ENCODE results near the gene CLDN24. TPM values are rescaled to one million over a fixed set of nuclear protein-coding genes. Genes with fewer than 3 reads are reported as not detected.
"Not testable (repeated sequence)": the region's sequence is repeated elsewhere in the genome, so short reads cannot be mapped to it uniquely, and the experiment has no call there.

Gene CLDN24
- total RNA-seq, 3 donors from 2014 or later = not detected

- DNase-seq (ENCODE audit: low spot score in 2 of 2) = no peak
- Histone ChIP-seq H3K27ac (no peak overlapping the region), H3K36me3 (no peaks in the 10 kb centered on the region), H3K9me3 (no peaks in the 10 kb centered on the region), H3K4me1 (no peaks in the 10 kb centered on the region), H3K27me3 (no peaks in the 10 kb centered on the region), H3K4me3 (no peak overlapping the region)
- intact Hi-C loops (cut with DNase I; ENCODE audit: low total_unique reads) = no loop called here
- no peak for TF ChIP-seq POLR2AphosphoS5 (IDR thresholded peaks at IDR 0.05)
- TF ChIP-seq POLR2A (IDR thresholded peaks at IDR 0.05) = no peak
- no peak for TF ChIP-seq CTCF (IDR thresholded peaks at IDR 0.05)
Measured at GRCh38 chr4:183326853-183327252, 4.6 kb upstream of the CLDN24 start.

- H3K27ac ChIP-seq; H3K4me1 ChIP-seq; DNase-seq (ENCODE audit: low spot score in 2 of 2); H3K4me3 ChIP-seq; H3K27me3 ChIP-seq; intact Hi-C loops (cut with DNase I; ENCODE audit: low total_unique reads); H3K9me3 ChIP-seq; H3K36me3 ChIP-seq: not testable (repeated sequence)
Measured at GRCh38 chr4:183326387-183326786, 4.2 kb upstream of the CLDN24 start.

- Histone ChIP-seq H3K4me1 (no peaks in the 10 kb centered on the region), H3K9me3 (no peaks in the 10 kb centered on the region), H3K27me3 (no peaks in the 10 kb centered on the region), H3K36me3 (no peaks in the 10 kb centered on the region), H3K4me3 (no peak overlapping the region), H3K27ac (no peak overlapping the region)
- intact Hi-C loops (cut with DNase I; ENCODE audit: low total_unique reads) = no loop called here
- no peak for DNase-seq (ENCODE audit: low spot score in 2 of 2)
- TF ChIP-seq POLR2A (IDR thresholded peaks at IDR 0.05) = no peak
Measured at GRCh38 chr4:183324619-183325018, 2.4 kb upstream of the CLDN24 start.

GRCh38 chr4:183324056-183324455, 1.8 kb upstream of the CLDN24 start:
- intact Hi-C loops (cut with DNase I; ENCODE audit: low total_unique reads); DNase-seq (ENCODE audit: low spot score in 2 of 2); H3K27ac ChIP-seq; H3K36me3 ChIP-seq; H3K4me3 ChIP-seq; H3K4me1 ChIP-seq; H3K27me3 ChIP-seq; H3K9me3 ChIP-seq: not testable (repeated sequence)

GRCh38 chr4:183323295-183323694, 1.1 kb upstream of the CLDN24 start:
- no peak for TF ChIP-seq POLR2AphosphoS5 (IDR thresholded peaks at IDR 0.05)
- H3K9me3 ChIP-seq = no peaks in the 10 kb centered on the region
- no peaks in the 10 kb centered on the region for H3K27me3 ChIP-seq
- H3K36me3 ChIP-seq = no peaks in the 10 kb centered on the region
- no peak overlapping the region for H3K4me3 ChIP-seq
- DNase-seq (ENCODE audit: low spot score in 2 of 2) = no peak
- H3K27ac ChIP-seq = peak overlapping the region in 1 of 2 donors; percentile 48
- H3K4me1 ChIP-seq = no peaks in the 10 kb centered on the region
- intact Hi-C loops (cut with DNase I; ENCODE audit: low total_unique reads) = no loop called here

- Histone ChIP-seq H3K27me3 (no peaks in the 10 kb centered on the region), H3K27ac (no peak overlapping the region), H3K36me3 (no peaks in the 10 kb centered on the region), H3K4me1 (no peaks in the 10 kb centered on the region), H3K9me3 (no peaks in the 10 kb centered on the region), H3K4me3 (no peak overlapping the region)
- TF ChIP-seq CTCF (IDR thresholded peaks at IDR 0.05) = no peak
- TF ChIP-seq POLR2AphosphoS5 (IDR thresholded peaks at IDR 0.05) = no peak
- TF ChIP-seq POLR2A (IDR thresholded peaks at IDR 0.05) = no peak
- DNase-seq (ENCODE audit: low spot score in 2 of 2) = no peak
- intact Hi-C loops (cut with DNase I; ENCODE audit: low total_unique reads) = no loop called here
Measured at GRCh38 chr4:183321516-183321915, 710 bp downstream of the CLDN24 start.

GRCh38 chr4:183321079-183321478, 1.1 kb downstream of the CLDN24 start:
- Histone ChIP-seq H3K4me1 (no peaks in the 10 kb centered on the region), H3K27ac (no peak overlapping the region), H3K9me3 (no peaks in the 10 kb centered on the region), H3K36me3 (no peaks in the 10 kb centered on the region), H3K27me3 (no peaks in the 10 kb centered on the region), H3K4me3 (no peak overlapping the region)
- no peak for TF ChIP-seq POLR2A (IDR thresholded peaks at IDR 0.05)
- DNase-seq (ENCODE audit: low spot score in 2 of 2) = no peak
- intact Hi-C loops (cut with DNase I; ENCODE audit: low total_unique reads) = no loop called here
